Posterior vena cava (tissue), 2 donors: Measurements from ENCODE around the gene TMEM86B. TPM values are rescaled to one million over a fixed set of nuclear protein-coding genes. Genes with fewer than 3 reads are reported as not detected.

ENCODE experiments used
- DNase-seq: peaks from one replicate; pipeline ENCODE4 v3.0.0-alpha.2; 2020; ENCODE audit warnings: low spot score
- intact Hi-C, 2 donors: fragments of 100-400 bp; cut with DNase I; formaldehyde crosslinking; loops; one replicate each; pipeline versions ENCODE4 v1.14.1 to v1.14.2; 2022 to 2023
- microRNA-seq, 2 donors: library from miRNA; unstranded; fragments of <30 nt; microRNA quantifications; one replicate each; pipeline ENCODE4 v1.2.0, GENCODE V29; 2020 to 2021; ENCODE audit warnings: borderline microRNAs expressed in 2 of 2
- total RNA-seq, 2 donors: library from RNA; stranded (reverse); fragmentation: NEBNext Ultra II Directional; extraction: Animal tissue kit (Norgen Biotek cat#: 25700); gene quantifications; one replicate each; pipeline ENCODE4 v1.2.1, GENCODE V29; 2021
- donor health status: DM: yes; HTN: yes; CAD: no.
- donor health status: DM: yes; HTN: yes; CAD: no.

Gene TMEM86B
- total RNA-seq, 2 donors from 2014 or later = 1.6 to 1.7 TPM

DNA sequence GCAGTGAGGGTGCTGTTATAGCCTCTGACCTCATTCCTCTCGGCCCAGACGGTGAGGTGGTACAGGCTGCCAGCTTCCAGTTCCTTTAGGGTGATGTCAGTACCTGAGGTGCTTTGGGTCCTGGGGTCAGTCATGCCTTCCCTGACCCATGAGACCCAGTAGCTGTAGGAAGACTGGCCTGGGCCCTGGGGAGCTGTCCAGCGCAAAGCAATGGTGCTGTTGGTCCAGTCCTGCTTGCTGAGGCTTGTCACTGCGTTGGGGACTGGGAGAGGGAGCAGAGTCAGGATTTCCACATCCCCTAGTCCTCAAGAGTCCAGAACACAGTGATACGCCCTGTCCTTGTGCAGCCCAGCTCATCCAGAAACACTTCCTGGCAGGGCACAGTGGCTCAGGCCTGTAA lies 29.9 kb downstream of the TMEM86B start:
- intact Hi-C loops = no loop called here
- DNase-seq = no peak

DNA sequence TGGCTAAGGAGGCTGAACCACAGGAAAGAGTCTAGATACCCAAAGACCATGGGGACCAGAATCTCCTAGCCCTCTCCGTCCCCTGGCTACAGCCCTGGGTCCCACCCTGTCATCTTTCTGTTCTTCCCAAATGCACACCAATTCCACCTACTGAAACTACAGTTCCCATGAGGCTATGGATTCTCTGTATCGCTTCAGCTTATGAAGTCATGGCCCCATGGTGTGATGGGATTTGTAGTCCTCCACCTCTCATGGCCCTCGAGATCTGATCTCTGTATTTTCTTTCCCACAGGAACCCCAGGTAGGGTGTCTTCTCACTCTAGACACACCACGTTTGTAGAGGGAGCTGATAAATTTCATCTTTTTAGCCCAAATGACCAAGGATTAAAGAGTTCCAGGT lies 31.0 kb downstream of the TMEM86B start:
- no peak for DNase-seq
- intact Hi-C loops = no loop called here

DNA sequence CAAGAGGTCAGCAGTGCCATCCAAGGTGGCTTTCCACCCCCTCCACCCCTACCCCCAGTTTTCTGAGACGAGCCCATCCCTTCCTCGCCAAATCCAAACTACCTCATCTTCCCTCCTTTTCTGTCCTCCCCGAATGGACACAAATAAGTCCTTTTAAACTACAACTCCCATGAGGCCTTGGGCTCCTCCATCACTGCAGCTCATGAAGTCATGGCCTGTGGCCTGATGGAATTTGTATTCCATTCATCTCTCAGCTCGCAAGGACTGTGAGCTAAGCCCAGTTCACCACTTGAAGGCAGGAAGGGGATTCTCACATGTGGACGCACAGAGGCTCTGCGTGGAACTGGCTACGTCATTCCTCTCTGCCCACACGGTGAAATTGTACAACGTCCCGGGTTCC lies 31.8 kb downstream of the TMEM86B start:
- intact Hi-C loops = no loop called here
- no peak for DNase-seq

DNA sequence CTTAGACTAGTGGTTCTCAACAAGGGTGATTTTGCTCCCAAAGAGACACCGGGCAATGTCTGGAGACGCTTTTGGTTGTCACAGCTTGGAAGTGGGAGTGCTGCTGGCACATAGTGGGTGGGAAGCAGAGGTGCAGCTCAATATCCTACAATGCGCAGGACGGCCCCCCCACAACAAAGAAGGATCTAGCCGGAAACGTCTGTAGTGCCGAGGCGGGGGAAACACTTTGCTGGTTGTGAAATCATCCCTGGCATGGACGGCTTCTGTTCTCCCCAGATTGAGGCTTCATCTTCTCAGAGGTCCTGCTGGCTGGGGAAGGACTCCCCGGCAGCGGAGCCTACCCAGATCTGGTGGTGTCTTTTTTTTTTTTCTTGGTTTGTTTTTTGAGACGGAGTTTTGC lies 35.1 kb downstream of the TMEM86B start:
- intact Hi-C loops = no loop called here
- DNase-seq = no peak

DNA sequence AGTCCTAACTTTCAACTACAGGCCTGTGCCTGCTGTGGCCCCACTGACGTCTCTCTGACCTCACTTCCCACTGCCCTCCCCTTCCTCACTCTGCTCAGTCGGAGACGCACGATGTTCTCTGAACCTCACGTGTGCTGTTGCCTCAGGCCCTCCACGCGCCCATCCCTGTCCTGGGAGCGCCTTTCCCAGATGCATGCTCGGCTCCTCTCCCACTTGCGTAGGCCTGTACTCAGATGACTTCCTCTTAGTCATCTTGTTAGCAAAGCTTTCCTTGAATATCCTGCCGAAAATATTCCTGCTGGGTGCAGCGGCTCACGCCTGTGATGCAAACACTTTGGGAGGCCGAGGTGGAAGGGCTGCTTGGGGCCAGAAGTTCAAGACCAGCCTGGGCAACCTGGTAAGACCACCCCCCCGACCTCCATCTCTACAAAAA lies 39.1 kb downstream of the TMEM86B start:
- no peak for DNase-seq
- intact Hi-C loops = no loop called here

DNA sequence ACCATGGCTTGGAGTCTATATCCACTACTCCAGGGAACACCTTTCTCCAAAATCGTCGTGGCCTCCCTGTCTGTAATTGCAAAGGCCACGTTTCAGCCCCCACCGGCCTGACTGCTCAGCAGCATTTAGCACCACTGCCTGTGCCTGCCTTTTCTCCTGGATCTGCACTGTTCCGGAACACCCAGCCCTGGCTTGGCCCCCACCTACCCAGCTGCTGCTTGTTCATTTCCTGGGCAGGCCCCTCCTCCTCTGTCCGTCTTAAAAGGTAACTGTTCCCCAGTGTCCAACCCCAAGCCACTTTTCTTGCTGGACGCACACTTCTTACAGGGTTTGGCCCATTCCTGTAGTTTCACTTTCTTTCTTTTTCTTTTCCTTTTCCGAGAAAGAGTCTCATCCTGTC lies 39.9 kb downstream of the TMEM86B start:
- no peak for DNase-seq
- intact Hi-C loops = no loop called here

DNA sequence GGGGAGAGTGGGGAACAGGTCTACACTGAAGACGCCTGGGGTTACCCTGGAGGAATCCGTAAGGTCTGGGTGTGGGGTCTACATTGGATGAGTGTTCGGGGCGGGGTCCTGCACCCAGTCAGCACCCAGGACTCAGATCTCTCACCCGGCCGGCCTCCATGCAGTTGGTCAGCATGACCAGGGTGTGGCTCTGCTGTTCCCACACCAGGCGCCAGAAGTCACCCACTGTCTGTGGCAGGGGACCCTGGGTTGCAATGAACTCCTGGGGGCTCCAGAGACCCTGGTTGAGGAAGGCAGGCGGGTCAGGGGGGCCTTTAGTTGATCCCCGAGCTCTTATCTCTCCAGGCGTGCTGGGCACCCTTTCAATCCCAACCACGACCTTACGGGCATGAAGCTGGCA lies 42.5 kb downstream of the TMEM86B start:
- intact Hi-C loops = no loop called here
- no peak for DNase-seq

DNA sequence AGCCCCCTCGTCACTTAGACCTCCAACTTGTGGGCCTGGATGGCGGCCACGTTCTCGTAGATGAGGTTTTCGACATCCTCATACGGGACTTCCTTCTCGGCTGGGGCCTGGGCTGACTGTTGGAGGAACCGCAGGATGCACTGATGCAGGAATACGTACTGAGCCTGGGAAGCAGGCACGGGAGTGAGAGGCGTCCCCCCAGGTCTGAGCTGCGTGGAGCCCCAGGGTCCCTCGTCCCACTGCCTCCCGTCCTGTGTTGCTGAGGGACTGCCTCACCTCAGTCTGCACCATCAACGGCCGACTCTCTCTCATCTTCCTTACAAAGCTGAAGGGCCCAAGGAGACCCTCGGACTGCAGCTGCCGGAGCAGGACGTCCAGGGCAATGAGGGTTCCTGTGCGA lies 46.8 kb downstream of the TMEM86B start:
- intact Hi-C loops = no loop called here
- no peak for DNase-seq

DNA sequence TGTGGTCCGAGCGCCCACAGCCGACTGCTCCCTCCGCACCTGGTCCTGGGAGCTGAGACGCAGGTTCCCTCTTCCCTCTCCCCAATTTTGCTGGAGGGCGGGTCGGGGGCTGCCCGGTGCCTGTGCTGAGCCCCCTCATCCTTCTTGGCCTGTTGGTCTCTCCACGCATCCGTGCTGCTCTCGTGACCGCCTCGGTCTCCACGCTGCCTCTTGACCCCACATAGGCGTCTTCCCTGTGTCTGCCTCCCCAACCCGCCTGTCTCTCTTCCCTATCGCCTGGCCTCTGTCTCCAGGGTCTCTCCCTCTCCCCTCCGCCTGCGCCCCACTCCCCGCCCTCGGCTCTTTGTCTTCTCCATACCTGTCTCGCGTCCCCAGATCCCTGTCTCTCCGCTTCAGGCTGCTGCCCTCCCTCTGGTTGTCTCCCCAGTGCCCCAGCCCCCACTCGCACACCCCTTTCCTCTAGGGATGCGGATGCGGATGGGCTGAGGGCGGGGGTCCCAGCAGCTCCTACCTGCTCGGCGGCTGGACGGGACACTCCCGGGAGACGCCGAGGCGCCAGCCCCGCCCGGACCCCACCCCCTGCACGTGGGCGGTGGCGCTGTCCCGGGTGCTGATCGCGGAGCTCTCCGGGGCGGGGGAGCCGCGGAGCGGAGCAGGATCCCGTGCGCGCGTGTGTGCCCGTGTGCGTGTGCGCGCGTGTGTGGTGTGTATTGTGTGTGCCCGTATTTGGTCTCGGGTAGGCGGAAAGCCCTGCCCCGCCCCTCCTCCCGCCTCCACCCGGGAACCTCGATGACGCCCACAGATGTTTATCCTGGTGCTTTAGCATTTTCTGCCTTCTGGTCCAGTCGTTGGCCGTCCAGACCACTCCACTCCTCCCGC lies 48.7 kb downstream of the TMEM86B start, which contains the start of gene SYT5:
SYT5 (minus strand) TSS at position 684 of the 879 bp plus-strand sequence. CDS start 1,248 bp downstream, outside the sequence.
- no peak for DNase-seq
- intact Hi-C loops = no loop called here

DNA sequence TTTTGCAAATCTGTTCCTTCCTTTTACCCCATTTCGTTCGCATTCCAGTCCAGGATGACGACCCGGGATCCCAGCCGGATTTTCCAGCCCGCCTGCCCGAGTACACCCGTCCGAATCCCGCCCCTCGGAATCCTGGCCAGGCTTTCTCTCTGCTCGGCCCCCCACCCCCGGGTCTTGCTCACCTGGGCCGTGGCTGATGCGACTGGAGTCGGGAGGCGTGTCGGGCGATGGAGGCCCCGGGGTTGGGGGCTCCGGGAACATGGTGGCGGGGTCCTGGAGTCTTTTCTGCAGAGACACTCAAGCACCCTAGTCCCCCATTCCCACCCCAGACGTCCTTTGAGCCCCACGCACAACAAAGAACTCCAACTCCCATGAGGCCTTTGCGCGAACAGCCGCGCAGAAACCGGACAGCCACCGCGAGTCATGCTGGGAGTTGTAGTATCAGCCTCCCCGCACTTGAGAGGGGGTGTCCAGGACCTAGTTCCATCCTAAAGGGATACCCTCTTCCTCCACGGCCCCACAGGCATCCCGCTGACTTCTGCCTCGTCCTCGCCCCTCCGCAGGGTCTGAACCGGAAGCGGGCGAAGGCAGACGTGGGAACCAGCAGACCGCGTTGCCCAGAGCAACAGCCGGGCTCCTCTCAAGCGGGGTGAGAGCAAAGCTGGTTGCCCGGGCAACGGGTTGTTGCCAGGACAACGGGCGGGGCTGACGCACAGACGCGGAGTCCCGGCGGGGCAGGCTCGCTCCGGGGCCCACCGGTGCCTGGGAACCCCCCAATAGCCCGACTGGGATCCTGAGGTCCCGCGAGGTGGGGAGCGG lies 49.6 kb downstream of the TMEM86B start:
- peak; percentile 91 for DNase-seq

More for the DNA sequence above, 49.6 kb downstream of the TMEM86B start:
- intact Hi-C loops = no loop called here

Small RNA genes within 50 kb of the gene (microRNA-seq; reads per million reads assigned to microRNA genes)
- gene MIR6802 = 1.8 to 2.3 reads per million in 2 donors
- gene MIR6803 = 2.9 to 3.2 reads per million in 2 donors
- gene MIR6804 = 0.65 to 0.78 reads per million in 2 donors

Other genes starting within 250 kb of the TMEM86B start
- under 1 TPM in 1 of 2 donors, not detected in 1; 0.19 TPM for gene GP6, start 190.5 kb downstream of the TMEM86B start, total RNA-seq
- gene RDH13, start 165.6 kb downstream of the TMEM86B start, total RNA-seq = 1 to 10 TPM; 7.8 to 8.1 TPM
- 1 to 10 TPM in 1 of 2 donors, under 1 TPM in 1; 0.38 to 2.1 TPM for gene EPS8L1, start 152.9 kb downstream of the TMEM86B start, total RNA-seq
- gene PPP1R12C, start 111.1 kb downstream of the TMEM86B start, total RNA-seq = 100 to 1,000 TPM; 207 to 252 TPM
- not detected for gene TNNT1, start 79.6 kb downstream of the TMEM86B start, total RNA-seq
- gene TNNI3, start 71.0 kb downstream of the TMEM86B start, total RNA-seq = not detected
- gene DNAAF3, start 62.1 kb downstream of the TMEM86B start, total RNA-seq = not detected
- not detected for gene SYT5, start 48.5 kb downstream of the TMEM86B start, total RNA-seq
- gene PTPRH, start 19.3 kb downstream of the TMEM86B start, total RNA-seq = 1 to 10 TPM in 1 of 2 donors, under 1 TPM in 1; 0.81 to 1.6 TPM
- 10 to 100 TPM; 40.6 to 46.0 TPM for gene PPP6R1, start 30.3 kb upstream of the TMEM86B start, total RNA-seq
- 10 to 100 TPM; 19.8 to 20.1 TPM for gene HSPBP1, start 51.3 kb upstream of the TMEM86B start, total RNA-seq
- 1 to 10 TPM; 7.2 to 9.2 TPM for gene BRSK1, start 55.2 kb upstream of the TMEM86B start, total RNA-seq
- 1 to 10 TPM; 1.9 to 5.4 TPM for gene TMEM150B, start 96.6 kb upstream of the TMEM86B start, total RNA-seq
- 1 to 10 TPM; 3.9 to 6.3 TPM for gene KMT5C, start 111.1 kb upstream of the TMEM86B start, total RNA-seq
- gene COX6B2, start 126.0 kb upstream of the TMEM86B start, total RNA-seq = 1 to 10 TPM in 1 of 2 donors, not detected in 1; 1.3 TPM
- gene GARIN5B, start 134.5 kb upstream of the TMEM86B start, total RNA-seq = not detected
- not detected for gene IL11, start 141.7 kb upstream of the TMEM86B start, total RNA-seq
- not detected for gene TMEM190, start 148.1 kb upstream of the TMEM86B start, total RNA-seq
- gene TMEM238, start 155.5 kb upstream of the TMEM86B start, total RNA-seq = under 1 TPM; 0.69 to 0.90 TPM
- 1,000 to 10,000 TPM in 1 of 2 donors, 100 to 1,000 TPM in 1; 882 to 1,056 TPM for gene RPL28, start 157.2 kb upstream of the TMEM86B start, total RNA-seq
- 10 to 100 TPM; 17.6 to 23.3 TPM for gene UBE2S, start 179.0 kb upstream of the TMEM86B start, total RNA-seq
- not detected for gene SHISA7, start 214.5 kb upstream of the TMEM86B start, total RNA-seq
- gene ISOC2, start 232.9 kb upstream of the TMEM86B start, total RNA-seq = 10 to 100 TPM; 23.1 to 25.1 TPM
- gene C19orf85, start 236.0 kb upstream of the TMEM86B start, total RNA-seq = not detected
- gene ZNF628, start 247.9 kb upstream of the TMEM86B start, total RNA-seq = 1 to 10 TPM; 5.7 to 7.9 TPM